Activated CD8-positive, alpha-beta T cell treated with anti-CD3 and anti-CD28 coated beads for 36 hours (primary cell): ENCODE measurements around the gene ST6GALNAC3. TPM values are rescaled to one million over a fixed set of nuclear protein-coding genes. Genes with fewer than 3 reads are reported as not detected.

Experiments
- ATAC-seq: fragments of 200-7000 bp; cut with Tn5 transposase; one replicate; pipeline ENCODE4 v1.10.0; 2021; ENCODE audit warnings: mild to moderate bottlenecking, moderate library complexity
- CTCF ChIA-PET: fragments of 350-600 bp; sonication (Branson Sonifier 250); formaldehyde crosslinking; loops from one replicate; lab custom pipeline; 2021; ENCODE audit warnings: antibody characterized with exemption; lab: Charles Lee
- POLR2A ChIA-PET: fragments of 350-600 bp; sonication (Branson Sonifier 250); formaldehyde crosslinking; loops from one replicate; lab custom pipeline; 2021; ENCODE audit warnings: antibody characterized with exemption; lab: Charles Lee
- DNase-seq: peaks from one replicate; pipeline ENCODE4 v3.0.0-alpha.2; 2020
- H3K27ac Mint-ChIP-seq: one replicate; pipeline ENCODE4 v1.8.0; 2021; ENCODE audit warnings: mild to moderate bottlenecking, mixed read lengths
- H3K27me3 Mint-ChIP-seq: one replicate; pipeline ENCODE4 v1.8.0; 2021; ENCODE audit warnings: mixed read lengths
- H3K36me3 Mint-ChIP-seq: one replicate; pipeline ENCODE4 v1.8.0; 2021; ENCODE audit warnings: low read depth, mixed read lengths
- H3K4me1 Mint-ChIP-seq: one replicate; pipeline ENCODE4 v1.8.0; 2021; ENCODE audit warnings: low read depth, mixed read lengths
- H3K4me3 Mint-ChIP-seq: one replicate; pipeline ENCODE4 v1.8.0; 2021; ENCODE audit warnings: mild to moderate bottlenecking, moderate library complexity, mixed read lengths
- H3K9me3 Mint-ChIP-seq: one replicate; pipeline ENCODE4 v1.8.0; 2021; ENCODE audit warnings: mixed read lengths
- intact Hi-C: fragments of 100-400 bp; cut with micrococcal nuclease; formaldehyde crosslinking; loops from one replicate; pipeline ENCODE4 v1.10.0; 2022
- total RNA-seq, 2 experiments: library from RNA; stranded (reverse); gene quantifications; one replicate each; pipeline ENCODE4 v1.2.3, GENCODE V29; 2021
- TF ChIP-seq, protein P1 (sequence below): fragments of 200-600 bp; IDR thresholded peaks from one replicate; pipeline ENCODE4 v1.8.0; 2022; ENCODE audit warnings: antibody characterized with exemption, mild to moderate bottlenecking

The ST6GALNAC3 gene
- total RNA-seq, 2 experiments from 2014 or later, result 2.7 to 2.9 TPM

DNA sequence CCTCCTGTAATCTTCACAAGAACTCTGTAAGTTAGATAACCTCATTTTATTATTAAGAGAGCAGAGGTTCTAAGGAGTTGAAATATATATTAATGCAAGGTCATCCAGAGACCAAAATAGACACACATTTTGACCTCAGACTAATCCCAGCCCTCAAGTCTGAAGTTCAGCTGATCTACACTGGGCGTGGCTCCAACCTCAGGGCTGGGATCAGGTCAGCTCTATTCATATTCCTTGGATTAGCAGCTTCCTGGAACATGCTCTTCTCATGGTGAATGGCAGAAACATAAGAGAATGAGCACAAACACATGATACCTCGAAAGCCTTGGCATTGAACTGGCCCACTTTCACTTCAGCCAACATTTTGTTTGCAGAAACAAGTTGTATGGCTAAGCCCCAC, 592.0 kb downstream of the ST6GALNAC3 start:
- POLR2A ChIA-PET, result no interaction called here
- Mint-ChIP-seq H3K9me3 (no peaks in the 10 kb centered on the region), H3K27ac (no peak overlapping the region)

DNA sequence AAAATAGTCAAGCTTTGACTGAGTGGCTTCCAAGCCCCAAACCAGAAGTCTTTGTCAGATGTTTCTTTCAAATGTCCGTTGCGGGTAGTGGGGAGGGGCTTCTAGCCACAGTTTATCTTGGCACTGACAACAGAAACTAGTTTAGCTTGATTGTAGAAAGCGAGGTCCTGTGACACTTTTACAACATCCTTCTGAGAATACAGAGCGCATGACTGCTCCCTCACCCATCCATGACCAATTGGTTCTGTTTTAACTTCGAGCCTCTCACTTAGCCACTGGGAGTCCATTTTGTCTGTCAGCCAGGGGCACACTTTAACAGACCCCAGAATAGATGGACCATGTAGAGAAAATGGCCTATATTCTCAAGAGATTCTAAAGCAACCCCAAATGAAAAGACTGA, 593.5 kb downstream of the ST6GALNAC3 start:
- POLR2A ChIA-PET, result no interaction called here
- Mint-ChIP-seq H3K27me3 (peaks cover 2% of the 10 kb centered on the region), H3K4me3 (no peak overlapping the region), H3K9me3 (no peaks in the 10 kb centered on the region), H3K36me3 (no peaks in the 10 kb centered on the region), H3K27ac (no peak overlapping the region), H3K4me1 (no peaks in the 10 kb centered on the region)
- CTCF ChIA-PET, result no interaction called here
- no peak for ATAC-seq
- no peak for DNase-seq
- intact Hi-C loops, result no loop called here
- TF ChIP-seq, protein P1, sequence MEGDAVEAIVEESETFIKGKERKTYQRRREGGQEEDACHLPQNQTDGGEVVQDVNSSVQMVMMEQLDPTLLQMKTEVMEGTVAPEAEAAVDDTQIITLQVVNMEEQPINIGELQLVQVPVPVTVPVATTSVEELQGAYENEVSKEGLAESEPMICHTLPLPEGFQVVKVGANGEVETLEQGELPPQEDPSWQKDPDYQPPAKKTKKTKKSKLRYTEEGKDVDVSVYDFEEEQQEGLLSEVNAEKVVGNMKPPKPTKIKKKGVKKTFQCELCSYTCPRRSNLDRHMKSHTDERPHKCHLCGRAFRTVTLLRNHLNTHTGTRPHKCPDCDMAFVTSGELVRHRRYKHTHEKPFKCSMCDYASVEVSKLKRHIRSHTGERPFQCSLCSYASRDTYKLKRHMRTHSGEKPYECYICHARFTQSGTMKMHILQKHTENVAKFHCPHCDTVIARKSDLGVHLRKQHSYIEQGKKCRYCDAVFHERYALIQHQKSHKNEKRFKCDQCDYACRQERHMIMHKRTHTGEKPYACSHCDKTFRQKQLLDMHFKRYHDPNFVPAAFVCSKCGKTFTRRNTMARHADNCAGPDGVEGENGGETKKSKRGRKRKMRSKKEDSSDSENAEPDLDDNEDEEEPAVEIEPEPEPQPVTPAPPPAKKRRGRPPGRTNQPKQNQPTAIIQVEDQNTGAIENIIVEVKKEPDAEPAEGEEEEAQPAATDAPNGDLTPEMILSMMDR, result no peak

More for the DNA sequence above, 592.0 kb downstream of the ST6GALNAC3 start:
- Mint-ChIP-seq H3K36me3 (no peaks in the 10 kb centered on the region), H3K27me3 (peaks cover 2% of the 10 kb centered on the region), H3K4me3 (no peak overlapping the region), H3K4me1 (no peaks in the 10 kb centered on the region)
- TF ChIP-seq, protein P1, result no peak
- DNase-seq (no peak), ATAC-seq (no peak)
- intact Hi-C loops, result no loop called here
- CTCF ChIA-PET, result no interaction called here

DNA sequence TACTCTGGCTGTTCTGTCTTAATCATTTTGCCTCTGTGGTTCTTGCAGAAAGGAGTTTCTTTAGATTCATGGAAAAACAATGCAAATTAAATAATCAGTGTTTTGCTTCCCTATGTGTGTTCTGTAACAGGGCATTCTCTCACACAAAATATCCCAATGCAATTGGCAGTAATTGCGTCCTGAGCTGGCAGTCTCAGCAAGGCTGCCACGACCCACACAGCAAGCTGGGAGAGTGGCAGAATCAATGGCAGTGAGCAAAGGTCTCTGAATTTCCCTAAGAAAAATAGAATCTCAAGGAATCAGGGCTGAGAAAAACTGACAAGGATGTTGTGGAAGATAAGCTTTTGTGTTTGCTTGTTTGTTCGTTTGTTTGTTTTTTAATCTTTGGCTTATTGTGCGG, 594.6 kb downstream of the ST6GALNAC3 start:
- CTCF ChIA-PET, result no interaction called here
- DNase-seq (no peak), ATAC-seq (no peak)
- no peaks in the 10 kb centered on the region for H3K4me1 Mint-ChIP-seq
- TF ChIP-seq, protein P1, result no peak
- H3K27me3 Mint-ChIP-seq, result peaks cover 2% of the 10 kb centered on the region
- H3K27ac Mint-ChIP-seq, result no peak overlapping the region
- POLR2A ChIA-PET, result no interaction called here
- no peaks in the 10 kb centered on the region for H3K36me3 Mint-ChIP-seq
- no peaks in the 10 kb centered on the region for H3K9me3 Mint-ChIP-seq
- no peak overlapping the region for H3K4me3 Mint-ChIP-seq
- intact Hi-C loops, result no loop called here

DNA sequence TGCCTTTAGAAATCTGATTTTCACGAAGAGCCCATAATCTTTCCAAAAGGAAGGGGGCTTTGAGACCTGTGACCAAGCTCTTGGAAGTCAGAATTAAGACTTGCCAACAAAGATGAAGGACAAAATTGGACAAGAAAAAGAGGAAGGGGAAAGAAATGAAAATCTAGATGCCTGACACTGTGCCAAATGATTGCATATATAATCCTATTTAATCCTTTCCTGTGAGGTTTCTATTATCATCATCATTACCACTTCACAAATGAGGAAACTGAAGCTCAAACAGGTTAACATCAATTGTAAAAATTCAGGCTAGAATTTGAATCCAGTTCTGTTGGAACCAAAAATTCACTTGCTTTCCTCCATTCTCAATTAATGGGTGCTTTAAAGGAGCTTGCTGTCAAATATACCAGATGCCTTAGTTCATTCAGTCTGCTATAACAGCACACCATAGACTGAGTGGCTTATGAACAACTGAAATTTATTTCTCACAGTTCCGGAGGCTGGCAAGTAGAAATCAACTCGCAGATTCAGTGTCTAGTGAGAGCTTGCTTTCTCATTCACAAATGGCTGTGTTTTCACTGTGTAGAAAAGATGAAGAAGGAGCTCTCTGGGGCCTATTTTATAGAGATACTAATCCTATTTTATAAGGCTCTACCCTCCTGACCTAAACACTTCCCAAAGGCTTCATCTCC, 595.2 kb downstream of the ST6GALNAC3 start:
- H3K4me3 Mint-ChIP-seq, result no peak overlapping the region
- TF ChIP-seq, protein P1, result no peak
- no peak overlapping the region for H3K27ac Mint-ChIP-seq
- H3K27me3 Mint-ChIP-seq, result no peaks in the 10 kb centered on the region
- H3K4me1 Mint-ChIP-seq, result no peaks in the 10 kb centered on the region
- H3K36me3 Mint-ChIP-seq, result no peaks in the 10 kb centered on the region
- H3K9me3 Mint-ChIP-seq, result no peaks in the 10 kb centered on the region
- ChIA-PET CTCF (no interaction called here), POLR2A (interaction anchor here (0.6 kb wide), 1 partner anchor 537 kb away, joined by 3 read pairs; no protein-coding TSS in a partner anchor)
- ATAC-seq, result no peak
- intact Hi-C loops, result no loop called here
- no peak for DNase-seq

DNA sequence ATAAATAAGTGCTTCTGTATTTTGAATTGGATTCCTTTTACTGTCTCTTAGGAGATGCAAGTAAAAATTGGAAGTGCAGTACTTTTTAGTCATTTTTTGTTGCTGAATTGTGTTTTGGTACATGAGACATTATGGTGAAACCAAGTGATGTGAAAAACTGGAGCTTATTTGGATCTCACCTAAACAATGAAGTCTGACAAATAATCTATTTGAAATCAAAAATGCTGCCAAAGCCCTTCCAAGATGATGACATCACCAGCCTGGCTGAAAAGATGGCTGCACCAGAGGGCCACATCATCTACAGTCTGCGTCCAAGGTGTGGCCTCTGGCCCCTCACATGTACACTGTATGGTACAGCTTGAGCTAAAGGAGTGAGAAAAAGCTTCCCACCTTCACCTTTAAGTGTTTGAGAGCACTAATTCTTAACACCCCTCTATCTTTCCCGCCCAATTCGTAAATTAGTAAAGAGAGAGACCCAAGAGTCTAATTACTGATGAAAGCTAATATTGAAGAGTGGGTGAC, 600.2 kb downstream of the ST6GALNAC3 start:
- POLR2A ChIA-PET, result no interaction called here
- Mint-ChIP-seq H3K27me3 (peaks cover 2% of the 10 kb centered on the region), H3K27ac (no peak overlapping the region), H3K4me3 (no peak overlapping the region), H3K9me3 (no peaks in the 10 kb centered on the region), H3K36me3 (no peaks in the 10 kb centered on the region), H3K4me1 (no peaks in the 10 kb centered on the region)
- DNase-seq, result no peak
- intact Hi-C loops, result no loop called here
- CTCF ChIA-PET, result no interaction called here
- no peak for ATAC-seq
- TF ChIP-seq, protein P1, result no peak
